ENCODE measurements around the gene ZNF883. TPM values are rescaled to one million over a fixed set of nuclear protein-coding genes. Genes with fewer than 3 reads are reported as not detected.

The ZNF883 gene
- total and polyA plus RNA-seq, 2 of the 8 experiments (the other 6 are each of a cell fraction or from before 2014, with no cell fraction given) = 6.1 to 20.2 TPM

DNA sequence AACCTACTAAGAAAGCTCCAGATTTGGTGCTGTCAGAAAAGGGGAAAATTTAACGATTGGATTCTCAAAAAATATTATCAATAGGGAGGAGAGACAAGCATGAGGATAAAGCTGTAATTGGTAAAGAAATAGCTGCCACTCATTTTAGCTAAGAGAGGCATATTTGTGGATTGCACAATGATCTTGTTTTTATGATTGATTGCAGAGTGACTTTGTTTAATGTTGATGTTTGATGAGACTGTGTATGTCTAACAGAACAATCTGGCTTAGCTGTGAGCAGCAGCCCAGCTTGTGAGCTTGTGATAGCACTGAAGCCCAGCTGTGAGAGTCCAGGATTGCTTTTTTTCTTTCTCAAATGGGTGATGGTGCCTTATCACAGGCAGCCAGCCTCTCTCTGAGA is 56.4 kb downstream of the ZNF883 start (continued):
- TF ChIP-seq KDM5A (IDR thresholded peaks at IDR 0.05; ENCODE audit: low read length) = no peak
- no peak for TF ChIP-seq SUZ12 (IDR thresholded peaks at IDR 0.05; ENCODE audit: low read length)
- no peak for TF ChIP-seq CHD2 (IDR thresholded peaks at IDR 0.05; ENCODE audit: low read length)
- TF ChIP-seq CBX5 (IDR thresholded peaks at IDR 0.05; ENCODE audit: low read depth, low read length) = no peak
- TF ChIP-seq EP300 (IDR thresholded peaks at IDR 0.05; ENCODE audit: borderline replicate concordance in 1 of 2, low read depth in 2 of 2, low read length in 2 of 2) = no peak
- TF ChIP-seq, protein P1, sequence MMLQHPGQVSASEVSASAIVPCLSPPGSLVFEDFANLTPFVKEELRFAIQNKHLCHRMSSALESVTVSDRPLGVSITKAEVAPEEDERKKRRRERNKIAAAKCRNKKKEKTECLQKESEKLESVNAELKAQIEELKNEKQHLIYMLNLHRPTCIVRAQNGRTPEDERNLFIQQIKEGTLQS (IDR thresholded peaks at IDR 0.05; ENCODE audit: insufficient read depth, low read depth, low read length) = no peak
